Tibial artery (tissue), 4 donors: ENCODE data around the gene GATA5.

Source experiments
- DNase-seq, 2 donors: peaks; one replicate each; pipeline ENCODE4 v3.0.0-alpha.2; 2019
- H3K27ac ChIP-seq, 2 donors: fragments of 200-600 bp; sonication (generic) in 1 of 2; 1 replicate in 1 of 2; 2 replicates in 1 of 2; pipeline ENCODE4 v1.5.1; 2018 to 2019; ENCODE audit warnings: mild to moderate bottlenecking in 1 of 2
- H3K27me3 ChIP-seq, 2 donors: fragments of 200-600 bp; sonication (generic) in 1 of 2; one replicate each; pipeline versions ENCODE4 v1.5.1 to v1.6.0; 2016 to 2019
- H3K36me3 ChIP-seq, 3 donors: fragments of 200-600 bp; sonication (generic) in 2 of 3; one replicate each; pipeline ENCODE4 v1.5.1; 2016 to 2019; ENCODE audit warnings: mild to moderate bottlenecking in 2 of 3
- H3K4me1 ChIP-seq, 4 donors: fragments of 200-600 bp; sonication (generic) in 2 of 4; 1 replicate in 3 of 4; 2 replicates in 1 of 4; pipeline ENCODE4 v1.5.1; 2016 to 2019
- H3K4me3 ChIP-seq, 2 donors: fragments of 200-600 bp; sonication (generic) in 1 of 2; 1 replicate in 1 of 2; 2 replicates in 1 of 2; pipeline ENCODE4 v1.5.1; 2018 to 2019; ENCODE audit warnings: mild to moderate bottlenecking in 2 of 2
- H3K9me3 ChIP-seq, 3 donors: fragments of 200-600 bp; sonication (generic) in 1 of 3; one replicate each; pipeline ENCODE4 v1.5.1; 2016 to 2019
- CTCF ChIP-seq, 2 experiments: fragments of 200-600 bp in 1 of 2; fragments of 450-650 bp in 1 of 2; IDR thresholded peaks; one replicate each; pipeline ENCODE4 v1.5.1; 2017 to 2019; ENCODE audit warnings: antibody characterized with exemption in 2 of 2, mild to moderate bottlenecking in 1 of 2, moderate library complexity in 1 of 2
- intact Hi-C: fragments of 100-400 bp; cut with DNase I; formaldehyde crosslinking; loops from one replicate; pipeline ENCODE4 v1.15.0; 2023; ENCODE audit warnings: low total_unique reads

GATA5 gene

GRCh38 chr20:62463651-62464424, 12.0 kb downstream of the GATA5 start:
- Histone ChIP-seq H3K27me3 (peaks cover 0 to 66% of the 10 kb centered on the region in 2 donors), H3K4me1 (no peaks in the 10 kb centered on the region), H3K4me3 (no peak overlapping the region), H3K9me3 (no peaks in the 10 kb centered on the region), H3K27ac (no peak overlapping the region), H3K36me3 (no peaks in the 10 kb centered on the region)
- no peak for TF ChIP-seq CTCF (IDR thresholded peaks at IDR 0.05)
- intact Hi-C loops = no loop called here
- DNase-seq = no peak

- Histone ChIP-seq H3K36me3 (no peaks in the 10 kb centered on the region), H3K4me1 (no peaks in the 10 kb centered on the region), H3K4me3 (no peak overlapping the region), H3K27ac (no peak overlapping the region), H3K27me3 (peaks cover 0 to 66% of the 10 kb centered on the region in 2 donors), H3K9me3 (no peaks in the 10 kb centered on the region)
- intact Hi-C loops = no loop called here
- no peak for TF ChIP-seq CTCF (IDR thresholded peaks at IDR 0.05)
- no peak for DNase-seq
These were observed 12.7 kb downstream of the GATA5 start for GRCh38 chr20:62462976-62463592.

- H3K27ac ChIP-seq = no peak overlapping the region
- peaks cover 0 to 66% of the 10 kb centered on the region in 2 donors for H3K27me3 ChIP-seq
- no peak overlapping the region for H3K4me3 ChIP-seq
- no peaks in the 10 kb centered on the region for H3K36me3 ChIP-seq
- no peaks in the 10 kb centered on the region for H3K4me1 ChIP-seq
- no peak for TF ChIP-seq CTCF (IDR thresholded peaks at IDR 0.05)
- intact Hi-C loops = no loop called here
- no peaks in the 10 kb centered on the region for H3K9me3 ChIP-seq
- no peak for DNase-seq
These were observed 14.0 kb downstream of the GATA5 start for GRCh38 chr20:62461834-62462233.

- intact Hi-C loops = no loop called here
- no peak for DNase-seq
- H3K36me3 ChIP-seq = no peaks in the 10 kb centered on the region
- H3K9me3 ChIP-seq = no peaks in the 10 kb centered on the region
- H3K4me3 ChIP-seq = no peak overlapping the region
- no peak overlapping the region for H3K27ac ChIP-seq
- no peak for TF ChIP-seq CTCF (IDR thresholded peaks at IDR 0.05)
- no peaks in the 10 kb centered on the region for H3K4me1 ChIP-seq
- peaks cover 0 to 64% of the 10 kb centered on the region in 2 donors for H3K27me3 ChIP-seq
These were observed 14.6 kb downstream of the GATA5 start for GRCh38 chr20:62461157-62461556.

GRCh38 chr20:62460678-62461077, 15.1 kb downstream of the GATA5 start:
- H3K4me3 ChIP-seq = no peak overlapping the region
- intact Hi-C loops = no loop called here
- H3K4me1 ChIP-seq = no peaks in the 10 kb centered on the region
- H3K27ac ChIP-seq = no peak overlapping the region
- H3K27me3 ChIP-seq = peaks cover 0 to 64% of the 10 kb centered on the region in 2 donors
- H3K36me3 ChIP-seq = no peaks in the 10 kb centered on the region
- no peaks in the 10 kb centered on the region for H3K9me3 ChIP-seq
- no peak for DNase-seq
- TF ChIP-seq CTCF (IDR thresholded peaks at IDR 0.05) = no peak
